SK-N-SH (cell line): ENCODE measurements around the gene RALY.

Experiments used
- CTCF ChIP-seq: fragments of 200-600 bp; sonication (generic); IDR thresholded peaks from 2 replicates; pipeline ENCODE4 v1.6.1; 2017; ENCODE audit warnings: antibody characterized with exemption, mild to moderate bottlenecking, moderate library complexity
- POLR2AphosphoS5 ChIP-seq: IDR thresholded peaks from 2 replicates; pipeline ENCODE4 v1.6.1; 2012; ENCODE audit warnings: low read depth, low read length
- RAD21 ChIP-seq: IDR thresholded peaks from 2 replicates; pipeline ENCODE4 v1.6.1; 2012; ENCODE audit warnings: mild to moderate bottlenecking, low read length
- SIN3A ChIP-seq: IDR thresholded peaks from 2 replicates; pipeline ENCODE4 v1.6.1; 2012; ENCODE audit warnings: low read depth, mild to moderate bottlenecking, low read length, moderate library complexity, borderline replicate concordance

DNA sequence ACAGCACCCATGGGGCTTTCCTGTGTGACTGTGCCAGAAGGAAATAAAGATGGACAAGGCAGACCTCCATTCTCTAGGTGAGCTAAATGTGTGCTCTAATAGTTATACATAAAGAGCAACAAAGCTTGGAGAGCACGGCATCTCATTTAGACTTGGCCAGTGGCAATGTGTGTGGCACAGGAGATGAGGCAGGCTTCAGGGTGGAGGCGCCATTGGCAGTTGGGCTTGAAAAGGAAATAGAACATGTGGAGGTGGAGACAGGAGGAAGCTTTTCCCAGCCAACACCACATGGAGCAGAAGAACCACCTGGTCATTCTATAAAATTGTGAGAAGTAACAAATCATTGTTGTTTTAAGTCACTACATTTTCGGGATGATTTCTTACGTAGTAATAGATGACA is 3.6 kb upstream of the RALY start:
- TF ChIP-seq SIN3A (no peak), POLR2AphosphoS5 (no peak), CTCF (no peak), RAD21 (no peak)
